Thyroid gland (tissue), 4 donors: ENCODE data around the gene DAZAP2.

Source experiments
- CTCF ChIP-seq, 6 experiments: fragments of 200-600 bp in 3 of 6; fragments of 450-650 bp in 3 of 6; sonication (generic) in 3 of 6; IDR thresholded peaks; one replicate each; pipeline ENCODE4 v1.5.1; 2016 to 2019; ENCODE audit warnings: antibody characterized with exemption in 6 of 6, mild to moderate bottlenecking in 2 of 6, inconsistent platforms in 1 of 6, moderate library complexity in 1 of 6
- POLR2A ChIP-seq, 2 donors: fragments of 450-650 bp; IDR thresholded peaks; one replicate each; pipeline ENCODE4 v1.6.1; 2017; ENCODE audit warnings: antibody characterized with exemption in 2 of 2, mild to moderate bottlenecking in 2 of 2, moderate library complexity in 1 of 2

GRCh38 chr12:51240971-51241370, 2.3 kb downstream of the DAZAP2 start:
- TF ChIP-seq CTCF (IDR thresholded peaks at IDR 0.05) (no peak), POLR2A (IDR thresholded peaks at IDR 0.05) (no peak)
